GM10248 (cell line): ENCODE results near the gene ADAMTS6.

Experiments
- CTCF ChIA-PET: fragments of 300-600 bp; sonication (Branson Sonifier 250); formaldehyde crosslinking; extraction: SDS; loops from one replicate; lab custom pipeline; 2021; ENCODE audit warnings: antibody characterized with exemption; lab: Yijun Ruan, JAX
- POLR2A ChIA-PET: fragments of 350-650 bp; sonication (Branson Sonifier 250); formaldehyde crosslinking; extraction: SDS; loops from one replicate; lab custom pipeline; 2020; ENCODE audit warnings: antibody characterized with exemption; lab: Yijun Ruan, JAX
- DNase-seq: peaks from one replicate; pipeline ENCODE4 v3.0.0; 2012; ENCODE audit errors: extremely low spot score
- CTCF ChIP-seq: IDR thresholded peaks from 2 replicates; pipeline ENCODE4 v1.5.1; 2012; ENCODE audit warnings: mild to moderate bottlenecking, low read depth; ENCODE audit errors: extremely low read depth, missing control alignments, control extremely low read depth

The ADAMTS6 gene

GRCh38 chr5:65152131-65152530, 329.6 kb downstream of the ADAMTS6 start:
- no peak for DNase-seq
- no peak for TF ChIP-seq CTCF
- ChIA-PET CTCF (interaction anchor here (0.9 kb wide), 1 partner anchor 20 kb away, joined by 3 read pairs; no protein-coding TSS in a partner anchor), POLR2A (no interaction called here)

- ChIA-PET CTCF (interaction anchor here (0.9 to 1.1 kb wide), 2 partner anchors 11 to 20 kb away, joined by 3 read pairs; no protein-coding TSS in a partner anchor), POLR2A (no interaction called here)
- no peak for DNase-seq
- TF ChIP-seq CTCF: no peak
Observed at GRCh38 chr5:65151614-65152013, 330.1 kb downstream of the ADAMTS6 start.

GRCh38 chr5:65150599-65151304, 331.0 kb downstream of the ADAMTS6 start:
- CTCF ChIA-PET: interaction anchor here (1.1 to 1.5 kb wide), 5 partner anchors 10 to 231 kb away, joined by 3 read pairs; no protein-coding TSS in a partner anchor
- no peak for DNase-seq
- POLR2A ChIA-PET: no interaction called here
- TF ChIP-seq CTCF: no peak

GRCh38 chr5:65149827-65150226, 331.9 kb downstream of the ADAMTS6 start:
- POLR2A ChIA-PET: no interaction called here
- DNase-seq: no peak
- no peak for TF ChIP-seq CTCF
- CTCF ChIA-PET: interaction anchor here (0.9 to 1.5 kb wide), 6 partner anchors 11 to 232 kb away, joined by 3 read pairs; no protein-coding TSS in a partner anchor

- CTCF ChIA-PET: interaction anchor here (1.2 to 1.4 kb wide), 2 partner anchors 47 to 339 kb away, joined by 3 read pairs; no protein-coding TSS in a partner anchor
- TF ChIP-seq CTCF: no peak
- POLR2A ChIA-PET: no interaction called here
- no peak for DNase-seq
Observed at GRCh38 chr5:65144136-65144871, 337.4 kb downstream of the ADAMTS6 start.

- POLR2A ChIA-PET: interaction anchor here (0.7 kb wide), 1 partner anchor 17 kb away, joined by 3 read pairs; no protein-coding TSS in a partner anchor
- no peak for TF ChIP-seq CTCF
- CTCF ChIA-PET: no interaction called here
- no peak for DNase-seq
Observed at GRCh38 chr5:65142511-65143011, 339.2 kb downstream of the ADAMTS6 start.
